GM23338 (cell line): ENCODE data around the gene C7orf25. TPM values are rescaled to one million over a fixed set of nuclear protein-coding genes. Genes with fewer than 3 reads are reported as not detected.

Experiments
- ATAC-seq: fragments of 200-7000 bp; cut with Tn5 transposase; 3 replicates; pipeline ENCODE4 v1.9.1; 2020
- DNase-seq: peaks from one replicate; pipeline ENCODE4 v3.0.0-alpha.2; 2015; ENCODE audit warnings: low spot score
- H2AFZ ChIP-seq: fragments of 200-600 bp; sonication (generic); 2 replicates; pipeline ENCODE4 v1.8.0; 2016; ENCODE audit warnings: antibody characterized with exemption, mild to moderate bottlenecking, moderate library complexity
- H3F3A ChIP-seq: fragments of 200-600 bp; sonication (generic); replicated peaks from 2 replicates; pipeline ENCODE4 v1.8.0; 2017; ENCODE audit warnings: antibody characterized with exemption, mixed run types, low read depth
- H3K27ac ChIP-seq: fragments of 200-600 bp; sonication (generic); 2 replicates; pipeline ENCODE4 v1.6.1; 2016; ENCODE audit warnings: low read depth
- H3K27me3 ChIP-seq: fragments of 200-600 bp; sonication (generic); 2 replicates; pipeline ENCODE4 v1.8.0; 2016; ENCODE audit warnings: mild to moderate bottlenecking, mixed run types, moderate library complexity; ENCODE audit not compliant: insufficient read depth
- H3K36me3 ChIP-seq: fragments of 200-600 bp; sonication (generic); 2 replicates; pipeline ENCODE4 v1.8.0; 2016; ENCODE audit warnings: mild to moderate bottlenecking; ENCODE audit not compliant: insufficient read depth
- H3K4me1 ChIP-seq: fragments of 200-600 bp; sonication (generic); 2 replicates; pipeline ENCODE4 v1.8.0; 2016; ENCODE audit warnings: mild to moderate bottlenecking, moderate library complexity; ENCODE audit not compliant: insufficient read depth
- H3K4me2 ChIP-seq: fragments of 200-600 bp; sonication (generic); 2 replicates; pipeline ENCODE4 v1.7.1; 2017; ENCODE audit warnings: mixed run types
- H3K4me3 ChIP-seq: fragments of 200-600 bp; sonication (generic); 2 replicates; pipeline ENCODE4 v1.6.1; 2016; ENCODE audit warnings: mixed run types
- H3K79me2 ChIP-seq: fragments of 200-600 bp; sonication (generic); replicated peaks from 2 replicates; pipeline ENCODE4 v1.8.0; 2017; ENCODE audit warnings: mild to moderate bottlenecking; ENCODE audit not compliant: insufficient read depth
- H3K9me2 ChIP-seq: fragments of 200-600 bp; sonication (generic); 2 replicates; pipeline ENCODE4 v1.8.0; 2017; ENCODE audit not compliant: insufficient read depth
- H4K20me1 ChIP-seq: fragments of 200-600 bp; sonication (generic); replicated peaks from 2 replicates; pipeline ENCODE4 v1.8.0; 2017; ENCODE audit warnings: mild to moderate bottlenecking; ENCODE audit not compliant: insufficient read depth
- H3K27ac Mint-ChIP-seq: 2 replicates; pipeline ENCODE4 v1.8.0; 2020; ENCODE audit warnings: inconsistent platforms, mild to moderate bottlenecking, moderate library complexity, mixed read lengths
- H3K27me3 Mint-ChIP-seq: 3 replicates; pipeline ENCODE4 v1.8.0; 2022; ENCODE audit warnings: low read depth, mild to moderate bottlenecking, moderate library complexity, mixed read lengths, inconsistent platforms; ENCODE audit not compliant: insufficient read depth, poor library complexity
- H3K36me3 Mint-ChIP-seq: 3 replicates; pipeline ENCODE4 v1.8.0; 2021; ENCODE audit warnings: low read depth, mild to moderate bottlenecking, inconsistent platforms, moderate library complexity, mixed read lengths
- H3K4me1 Mint-ChIP-seq: 3 replicates; pipeline ENCODE4 v1.8.0; 2020; ENCODE audit warnings: mild to moderate bottlenecking, inconsistent platforms, mixed read lengths
- H3K4me3 Mint-ChIP-seq: 3 replicates; pipeline ENCODE4 v1.8.0; 2021; ENCODE audit warnings: moderate library complexity, mild to moderate bottlenecking, inconsistent platforms, mixed read lengths
- H3K9me3 Mint-ChIP-seq: 3 replicates; pipeline ENCODE4 v1.8.0; 2020; ENCODE audit warnings: moderate library complexity, mild to moderate bottlenecking, inconsistent platforms, mixed read lengths
- CREB1 ChIP-seq: fragments of 250-450 bp; sonication (Bioruptor Pico); IDR thresholded peaks from 2 replicates; pipeline ENCODE4 v1.5.0; 2020; ENCODE audit warnings: low read depth, mild to moderate bottlenecking, moderate library complexity
- EZH2 ChIP-seq: fragments of 200-600 bp; sonication (generic); IDR thresholded peaks from one replicate; pipeline ENCODE4 v1.8.0; 2017; ENCODE audit warnings: antibody characterized with exemption, mild to moderate bottlenecking, low read depth; ENCODE audit not compliant: unreplicated experiment
- EZH2phosphoT487 ChIP-seq: fragments of 200-600 bp; sonication (generic); IDR thresholded peaks from one replicate; pipeline ENCODE4 v1.8.1; 2018; ENCODE audit warnings: antibody characterized with exemption; ENCODE audit not compliant: unreplicated experiment
- JUNB ChIP-seq: IDR thresholded peaks from one replicate; pipeline ENCODE4 v1.6.1; 2016; ENCODE audit warnings: antibody characterized with exemption; ENCODE audit not compliant: unreplicated experiment
- NANOG ChIP-seq: IDR thresholded peaks from 2 replicates; pipeline ENCODE4 v1.6.1; 2016; ENCODE audit warnings: antibody characterized with exemption, borderline replicate concordance
- POLR2AphosphoS5 ChIP-seq: IDR thresholded peaks from 2 replicates; pipeline ENCODE4 v1.6.1; 2016; ENCODE audit warnings: antibody characterized with exemption, low read depth
- STAT1 ChIP-seq: IDR thresholded peaks from one replicate; pipeline ENCODE4 v1.6.1; 2016; ENCODE audit warnings: antibody characterized with exemption; ENCODE audit not compliant: unreplicated experiment
- ZNF114 ChIP-seq: fragments of 250-450 bp; sonication (Bioruptor Pico); IDR thresholded peaks from 2 replicates; pipeline ENCODE4 v1.5.0; 2020; ENCODE audit warnings: mild to moderate bottlenecking, moderate library complexity
- ZNF331 ChIP-seq: fragments of 250-450 bp; sonication (Bioruptor Pico); IDR thresholded peaks from 2 replicates; pipeline ENCODE4 v1.5.0; 2020; ENCODE audit warnings: low read depth, mild to moderate bottlenecking, moderate library complexity
- polyA plus RNA-seq: library from polyadenylated mRNA; unstranded; fragments of >200 nt; fragmentation: Nextera tagmentation; extraction: Ambion mirVana; gene quantifications from 2 replicates; pipeline ENCODE4 v1.2.1, GENCODE V29; 2016
- total RNA-seq: library from RNA; depleted of rRNA; stranded (reverse); fragments of >200 nt; shearing (Covaris generic); gene quantifications from 2 replicates; pipeline ENCODE4 v1.2.3, GENCODE V29; 2014
- TF ChIP-seq, protein P1 (sequence below): IDR thresholded peaks from one replicate; pipeline ENCODE4 v1.6.1; 2018; ENCODE audit warnings: antibody characterized with exemption; ENCODE audit not compliant: unreplicated experiment
- TF ChIP-seq, protein P2 (sequence below): IDR thresholded peaks from 2 replicates; pipeline ENCODE4 v1.6.1; 2016; ENCODE audit warnings: antibody characterized with exemption
- TF ChIP-seq, protein P3 (sequence below), 2 experiments: fragments of 200-600 bp in 1 of 2; sonication (generic) in 1 of 2; conservative IDR thresholded peaks; 2 replicates each; pipeline versions ENCODE4 v1.5.1 to v1.6.1; 2016 to 2017; ENCODE audit warnings: antibody characterized with exemption in 2 of 2, low read depth in 2 of 2, mild to moderate bottlenecking in 2 of 2, moderate library complexity in 1 of 2
- TF ChIP-seq, protein P4 (sequence below): fragments of 250-450 bp; sonication (Bioruptor Pico); IDR thresholded peaks from 2 replicates; pipeline ENCODE4 v1.5.0; 2020; ENCODE audit warnings: mild to moderate bottlenecking, moderate library complexity

Gene C7orf25
- total and polyA plus RNA-seq, 2 experiments from 2014 or later: 1.7 to 8.7 TPM

DNA sequence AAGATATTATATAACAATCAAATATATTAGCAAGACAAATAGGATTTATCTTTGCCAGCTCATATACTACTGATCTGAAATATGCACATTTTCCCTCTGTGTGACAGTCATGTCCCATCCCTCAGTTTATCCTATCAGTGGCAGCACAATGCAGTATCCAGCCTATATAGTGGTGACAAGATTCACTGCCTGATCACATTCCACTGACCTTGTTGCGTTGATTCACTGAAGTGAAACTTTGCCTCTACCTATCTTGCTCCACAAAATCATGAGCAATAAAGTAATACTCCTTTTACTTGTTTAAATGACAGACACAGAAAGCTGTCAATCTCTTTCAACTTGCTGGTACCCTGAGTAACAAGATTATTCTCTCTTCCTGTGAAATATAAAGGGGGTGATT is 13.8 kb upstream of the C7orf25 start:
- H3F3A ChIP-seq: no peaks in the 10 kb centered on the region
- no peak overlapping the region for H3K4me3 ChIP-seq
- H3K79me2 ChIP-seq: peaks cover 67% of the 10 kb centered on the region
- DNase-seq (no peak), ATAC-seq (no peak)
- Mint-ChIP-seq H3K36me3 (peaks cover 68% of the 10 kb centered on the region), H3K4me1 (peaks cover 14% of the 10 kb centered on the region; the same call in 2 of the 3 replicates), H3K27me3 (peaks cover 2% of the 10 kb centered on the region), H3K9me3 (no peaks in the 10 kb centered on the region), H3K27ac (no peak overlapping the region), H3K4me3 (no peak overlapping the region)
- H3K36me3 ChIP-seq: peaks cover 64% of the 10 kb centered on the region
- TF ChIP-seq, protein P1, sequence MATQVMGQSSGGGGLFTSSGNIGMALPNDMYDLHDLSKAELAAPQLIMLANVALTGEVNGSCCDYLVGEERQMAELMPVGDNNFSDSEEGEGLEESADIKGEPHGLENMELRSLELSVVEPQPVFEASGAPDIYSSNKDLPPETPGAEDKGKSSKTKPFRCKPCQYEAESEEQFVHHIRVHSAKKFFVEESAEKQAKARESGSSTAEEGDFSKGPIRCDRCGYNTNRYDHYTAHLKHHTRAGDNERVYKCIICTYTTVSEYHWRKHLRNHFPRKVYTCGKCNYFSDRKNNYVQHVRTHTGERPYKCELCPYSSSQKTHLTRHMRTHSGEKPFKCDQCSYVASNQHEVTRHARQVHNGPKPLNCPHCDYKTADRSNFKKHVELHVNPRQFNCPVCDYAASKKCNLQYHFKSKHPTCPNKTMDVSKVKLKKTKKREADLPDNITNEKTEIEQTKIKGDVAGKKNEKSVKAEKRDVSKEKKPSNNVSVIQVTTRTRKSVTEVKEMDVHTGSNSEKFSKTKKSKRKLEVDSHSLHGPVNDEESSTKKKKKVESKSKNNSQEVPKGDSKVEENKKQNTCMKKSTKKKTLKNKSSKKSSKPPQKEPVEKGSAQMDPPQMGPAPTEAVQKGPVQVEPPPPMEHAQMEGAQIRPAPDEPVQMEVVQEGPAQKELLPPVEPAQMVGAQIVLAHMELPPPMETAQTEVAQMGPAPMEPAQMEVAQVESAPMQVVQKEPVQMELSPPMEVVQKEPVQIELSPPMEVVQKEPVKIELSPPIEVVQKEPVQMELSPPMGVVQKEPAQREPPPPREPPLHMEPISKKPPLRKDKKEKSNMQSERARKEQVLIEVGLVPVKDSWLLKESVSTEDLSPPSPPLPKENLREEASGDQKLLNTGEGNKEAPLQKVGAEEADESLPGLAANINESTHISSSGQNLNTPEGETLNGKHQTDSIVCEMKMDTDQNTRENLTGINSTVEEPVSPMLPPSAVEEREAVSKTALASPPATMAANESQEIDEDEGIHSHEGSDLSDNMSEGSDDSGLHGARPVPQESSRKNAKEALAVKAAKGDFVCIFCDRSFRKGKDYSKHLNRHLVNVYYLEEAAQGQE: no peak
- TF ChIP-seq ZNF331 (CRISPR knock-in tag) (no peak), NANOG (no peak), STAT1 (no peak), POLR2AphosphoS5 (no peak), JUNB (no peak), EZH2phosphoT487 (no peak), CREB1 (CRISPR knock-in tag) (no peak), ZNF114 (no peak), EZH2 (no peak)
- TF ChIP-seq, protein P2, sequence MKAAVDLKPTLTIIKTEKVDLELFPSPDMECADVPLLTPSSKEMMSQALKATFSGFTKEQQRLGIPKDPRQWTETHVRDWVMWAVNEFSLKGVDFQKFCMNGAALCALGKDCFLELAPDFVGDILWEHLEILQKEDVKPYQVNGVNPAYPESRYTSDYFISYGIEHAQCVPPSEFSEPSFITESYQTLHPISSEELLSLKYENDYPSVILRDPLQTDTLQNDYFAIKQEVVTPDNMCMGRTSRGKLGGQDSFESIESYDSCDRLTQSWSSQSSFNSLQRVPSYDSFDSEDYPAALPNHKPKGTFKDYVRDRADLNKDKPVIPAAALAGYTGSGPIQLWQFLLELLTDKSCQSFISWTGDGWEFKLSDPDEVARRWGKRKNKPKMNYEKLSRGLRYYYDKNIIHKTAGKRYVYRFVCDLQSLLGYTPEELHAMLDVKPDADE: no peak
- TF ChIP-seq, protein P3, sequence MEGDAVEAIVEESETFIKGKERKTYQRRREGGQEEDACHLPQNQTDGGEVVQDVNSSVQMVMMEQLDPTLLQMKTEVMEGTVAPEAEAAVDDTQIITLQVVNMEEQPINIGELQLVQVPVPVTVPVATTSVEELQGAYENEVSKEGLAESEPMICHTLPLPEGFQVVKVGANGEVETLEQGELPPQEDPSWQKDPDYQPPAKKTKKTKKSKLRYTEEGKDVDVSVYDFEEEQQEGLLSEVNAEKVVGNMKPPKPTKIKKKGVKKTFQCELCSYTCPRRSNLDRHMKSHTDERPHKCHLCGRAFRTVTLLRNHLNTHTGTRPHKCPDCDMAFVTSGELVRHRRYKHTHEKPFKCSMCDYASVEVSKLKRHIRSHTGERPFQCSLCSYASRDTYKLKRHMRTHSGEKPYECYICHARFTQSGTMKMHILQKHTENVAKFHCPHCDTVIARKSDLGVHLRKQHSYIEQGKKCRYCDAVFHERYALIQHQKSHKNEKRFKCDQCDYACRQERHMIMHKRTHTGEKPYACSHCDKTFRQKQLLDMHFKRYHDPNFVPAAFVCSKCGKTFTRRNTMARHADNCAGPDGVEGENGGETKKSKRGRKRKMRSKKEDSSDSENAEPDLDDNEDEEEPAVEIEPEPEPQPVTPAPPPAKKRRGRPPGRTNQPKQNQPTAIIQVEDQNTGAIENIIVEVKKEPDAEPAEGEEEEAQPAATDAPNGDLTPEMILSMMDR (conservative IDR thresholded peaks at IDR 0.05; ENCODE audit: low read depth in 2 of 2): no peak
- TF ChIP-seq, protein P4, sequence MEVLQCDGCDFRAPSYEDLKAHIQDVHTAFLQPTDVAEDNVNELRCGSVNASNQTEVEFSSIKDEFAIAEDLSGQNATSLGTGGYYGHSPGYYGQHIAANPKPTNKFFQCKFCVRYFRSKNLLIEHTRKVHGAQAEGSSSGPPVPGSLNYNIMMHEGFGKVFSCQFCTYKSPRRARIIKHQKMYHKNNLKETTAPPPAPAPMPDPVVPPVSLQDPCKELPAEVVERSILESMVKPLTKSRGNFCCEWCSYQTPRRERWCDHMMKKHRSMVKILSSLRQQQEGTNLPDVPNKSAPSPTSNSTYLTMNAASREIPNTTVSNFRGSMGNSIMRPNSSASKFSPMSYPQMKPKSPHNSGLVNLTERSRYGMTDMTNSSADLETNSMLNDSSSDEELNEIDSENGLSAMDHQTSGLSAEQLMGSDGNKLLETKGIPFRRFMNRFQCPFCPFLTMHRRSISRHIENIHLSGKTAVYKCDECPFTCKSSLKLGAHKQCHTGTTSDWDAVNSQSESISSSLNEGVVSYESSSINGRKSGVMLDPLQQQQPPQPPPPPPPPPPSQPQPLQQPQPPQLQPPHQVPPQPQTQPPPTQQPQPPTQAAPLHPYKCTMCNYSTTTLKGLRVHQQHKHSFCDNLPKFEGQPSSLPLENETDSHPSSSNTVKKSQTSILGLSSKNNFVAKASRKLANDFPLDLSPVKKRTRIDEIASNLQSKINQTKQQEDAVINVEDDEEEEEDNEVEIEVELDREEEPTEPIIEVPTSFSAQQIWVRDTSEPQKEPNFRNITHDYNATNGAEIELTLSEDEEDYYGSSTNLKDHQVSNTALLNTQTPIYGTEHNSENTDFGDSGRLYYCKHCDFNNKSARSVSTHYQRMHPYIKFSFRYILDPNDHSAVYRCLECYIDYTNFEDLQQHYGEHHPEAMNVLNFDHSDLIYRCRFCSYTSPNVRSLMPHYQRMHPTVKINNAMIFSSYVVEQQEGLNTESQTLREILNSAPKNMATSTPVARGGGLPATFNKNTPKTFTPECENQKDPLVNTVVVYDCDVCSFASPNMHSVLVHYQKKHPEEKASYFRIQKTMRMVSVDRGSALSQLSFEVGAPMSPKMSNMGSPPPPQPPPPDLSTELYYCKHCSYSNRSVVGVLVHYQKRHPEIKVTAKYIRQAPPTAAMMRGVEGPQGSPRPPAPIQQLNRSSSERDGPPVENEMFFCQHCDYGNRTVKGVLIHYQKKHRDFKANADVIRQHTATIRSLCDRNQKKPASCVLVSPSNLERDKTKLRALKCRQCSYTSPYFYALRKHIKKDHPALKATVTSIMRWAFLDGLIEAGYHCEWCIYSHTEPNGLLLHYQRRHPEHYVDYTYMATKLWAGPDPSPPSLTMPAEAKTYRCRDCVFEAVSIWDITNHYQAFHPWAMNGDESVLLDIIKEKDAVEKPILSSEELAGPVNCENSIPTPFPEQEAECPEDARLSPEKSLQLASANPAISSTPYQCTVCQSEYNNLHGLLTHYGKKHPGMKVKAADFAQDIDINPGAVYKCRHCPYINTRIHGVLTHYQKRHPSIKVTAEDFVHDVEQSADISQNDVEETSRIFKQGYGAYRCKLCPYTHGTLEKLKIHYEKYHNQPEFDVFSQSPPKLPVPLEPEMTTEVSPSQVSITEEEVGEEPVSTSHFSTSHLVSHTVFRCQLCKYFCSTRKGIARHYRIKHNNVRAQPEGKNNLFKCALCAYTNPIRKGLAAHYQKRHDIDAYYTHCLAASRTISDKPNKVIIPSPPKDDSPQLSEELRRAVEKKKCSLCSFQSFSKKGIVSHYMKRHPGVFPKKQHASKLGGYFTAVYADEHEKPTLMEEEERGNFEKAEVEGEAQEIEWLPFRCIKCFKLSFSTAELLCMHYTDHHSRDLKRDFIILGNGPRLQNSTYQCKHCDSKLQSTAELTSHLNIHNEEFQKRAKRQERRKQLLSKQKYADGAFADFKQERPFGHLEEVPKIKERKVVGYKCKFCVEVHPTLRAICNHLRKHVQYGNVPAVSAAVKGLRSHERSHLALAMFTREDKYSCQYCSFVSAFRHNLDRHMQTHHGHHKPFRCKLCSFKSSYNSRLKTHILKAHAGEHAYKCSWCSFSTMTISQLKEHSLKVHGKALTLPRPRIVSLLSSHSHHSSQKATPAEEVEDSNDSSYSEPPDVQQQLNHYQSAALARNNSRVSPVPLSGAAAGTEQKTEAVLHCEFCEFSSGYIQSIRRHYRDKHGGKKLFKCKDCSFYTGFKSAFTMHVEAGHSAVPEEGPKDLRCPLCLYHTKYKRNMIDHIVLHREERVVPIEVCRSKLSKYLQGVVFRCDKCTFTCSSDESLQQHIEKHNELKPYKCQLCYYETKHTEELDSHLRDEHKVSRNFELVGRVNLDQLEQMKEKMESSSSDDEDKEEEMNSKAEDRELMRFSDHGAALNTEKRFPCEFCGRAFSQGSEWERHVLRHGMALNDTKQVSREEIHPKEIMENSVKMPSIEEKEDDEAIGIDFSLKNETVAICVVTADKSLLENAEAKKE (CRISPR knock-in tag): no peak
- H3K4me1 ChIP-seq: peaks cover 5% of the 10 kb centered on the region
- no peaks in the 10 kb centered on the region for H3K9me2 ChIP-seq
- 0 out of 2 replicates have a peak overlapping the region, but pooled peaks have one; percentile 41 for H3K27ac ChIP-seq
- no peak overlapping the region for H3K4me2 ChIP-seq
- H4K20me1 ChIP-seq: peaks cover 58% of the 10 kb centered on the region
- H2AFZ ChIP-seq: no peak overlapping the region
- no peaks in the 10 kb centered on the region for H3K27me3 ChIP-seq
